DOHH2 (cell line): ENCODE measurements around the gene PPP1R14B.

ENCODE experiments used
- H3F3A ChIP-seq: fragments of 200-600 bp; sonication (generic), shearing (Covaris generic); 2 replicates; pipeline ENCODE4 v1.6.0; 2016; ENCODE audit warnings: antibody characterized with exemption, mild to moderate bottlenecking; ENCODE audit not compliant: control insufficient read depth, insufficient read depth
- H3K27ac ChIP-seq: fragments of 200-600 bp; sonication (generic); 2 replicates; pipeline ENCODE4 v1.5.1; 2014; ENCODE audit warnings: low read depth, mild to moderate bottlenecking, low read length, moderate library complexity
- H3K27me3 ChIP-seq: fragments of 200-600 bp; sonication (generic); 2 replicates; pipeline ENCODE4 v1.6.1; 2014; ENCODE audit warnings: mild to moderate bottlenecking, low read length, mixed read lengths; ENCODE audit not compliant: control insufficient read depth
- H3K36me3 ChIP-seq: fragments of 200-600 bp; sonication (generic); 2 replicates; pipeline ENCODE4 v1.6.1; 2014; ENCODE audit warnings: mild to moderate bottlenecking, low read length, moderate library complexity, mixed read lengths; ENCODE audit not compliant: control insufficient read depth
- H3K4me1 ChIP-seq: fragments of 200-600 bp; sonication (generic); 2 replicates; pipeline ENCODE4 v1.6.1; 2014; ENCODE audit warnings: mild to moderate bottlenecking, low read length, mixed read lengths; ENCODE audit not compliant: control insufficient read depth
- H3K4me2 ChIP-seq: fragments of 200-600 bp; sonication (generic); 2 replicates; pipeline ENCODE4 v1.6.0; 2014; ENCODE audit warnings: mild to moderate bottlenecking, low read length, moderate library complexity
- H3K4me3 ChIP-seq: fragments of 200-600 bp; sonication (generic); 2 replicates; pipeline ENCODE4 v1.5.1; 2014; ENCODE audit warnings: mild to moderate bottlenecking, low read length, mixed read lengths
- H3K79me2 ChIP-seq: fragments of 200-600 bp; sonication (generic); 2 replicates; pipeline ENCODE4 v1.6.1; 2014; ENCODE audit warnings: mild to moderate bottlenecking, low read length, mixed read lengths; ENCODE audit not compliant: control insufficient read depth
- H3K9me2 ChIP-seq: fragments of 200-600 bp; sonication (generic); replicated peaks from 2 replicates; pipeline ENCODE4 v1.6.1; 2014; ENCODE audit warnings: mild to moderate bottlenecking, low read length, mixed read lengths; ENCODE audit not compliant: control insufficient read depth
- H3K9me3 ChIP-seq: fragments of 200-600 bp; sonication (generic); 2 replicates; pipeline ENCODE4 v1.6.1; 2014; ENCODE audit warnings: antibody characterized with exemption, low read length, mixed read lengths; ENCODE audit not compliant: control insufficient read depth, insufficient read depth
- H4K20me1 ChIP-seq: fragments of 200-600 bp; sonication (generic); 2 replicates; pipeline ENCODE4 v1.6.0; 2014; ENCODE audit warnings: low read depth, mild to moderate bottlenecking, antibody characterized with exemption, low read length, moderate library complexity; ENCODE audit not compliant: control insufficient read depth, insufficient read depth
- CTCF ChIP-seq: fragments of 200-600 bp; sonication (generic); IDR thresholded peaks from one replicate; pipeline ENCODE4 v1.5.1; 2014; ENCODE audit warnings: antibody characterized with exemption, mild to moderate bottlenecking, low read depth, low read length; ENCODE audit not compliant: poor library complexity, severe bottlenecking
- EZH2phosphoT487 ChIP-seq: fragments of 200-600 bp; sonication (generic); IDR thresholded peaks from 2 replicates; pipeline ENCODE4 v1.6.1; 2017; ENCODE audit warnings: borderline replicate concordance, mild to moderate bottlenecking, antibody characterized with exemption, low read length, moderate library complexity, mixed read lengths

Gene PPP1R14B

GRCh38 chr11:64245401-64245796 lies 1.3 kb downstream of the PPP1R14B start:
- H3K79me2 ChIP-seq = peaks cover 48% of the 10 kb centered on the region
- peak overlapping the region; percentile 85 for H3K27ac ChIP-seq

GRCh38 chr11:64244966-64245365 lies 1.8 kb downstream of the PPP1R14B start:
- Histone ChIP-seq H3K9me3 (no peaks in the 10 kb centered on the region), H3K4me1 (peaks cover 57% of the 10 kb centered on the region), H3K9me2 (no peaks in the 10 kb centered on the region), H4K20me1 (no peaks in the 10 kb centered on the region), H3K27me3 (no peaks in the 10 kb centered on the region), H3K79me2 (peaks cover 48% of the 10 kb centered on the region), H3K4me2 (peak overlapping the region; percentile 89), H3K36me3 (peaks cover 50% of the 10 kb centered on the region), H3K4me3 (peak overlapping the region; percentile 97), H3K27ac (peak overlapping the region; percentile 85), H3F3A (peaks cover 34% of the 10 kb centered on the region)
- no peak for TF ChIP-seq CTCF

More at GRCh38 chr11:64245401-64245796, 1.3 kb downstream of the PPP1R14B start:
- Histone ChIP-seq H3K4me3 (peak overlapping the region; percentile 97), H4K20me1 (no peaks in the 10 kb centered on the region), H3K27me3 (no peaks in the 10 kb centered on the region), H3K4me1 (peaks cover 54% of the 10 kb centered on the region), H3K4me2 (peak overlapping the region; percentile 89), H3F3A (peaks cover 29% of the 10 kb centered on the region), H3K36me3 (peaks cover 47% of the 10 kb centered on the region), H3K9me3 (no peaks in the 10 kb centered on the region), H3K9me2 (no peaks in the 10 kb centered on the region)
- no peak for TF ChIP-seq CTCF
- no peak for TF ChIP-seq EZH2phosphoT487

- no peak for TF ChIP-seq CTCF
- no peak for TF ChIP-seq EZH2phosphoT487
- peaks cover 60% of the 10 kb centered on the region for H3K4me1 ChIP-seq
- H3K27me3 ChIP-seq = no peaks in the 10 kb centered on the region
- H4K20me1 ChIP-seq = no peaks in the 10 kb centered on the region
- H3K4me3 ChIP-seq = no peak overlapping the region
- H3F3A ChIP-seq = peaks cover 41% of the 10 kb centered on the region
- H3K9me2 ChIP-seq = no peaks in the 10 kb centered on the region
- H3K4me2 ChIP-seq = no peak overlapping the region
- peaks cover 54% of the 10 kb centered on the region for H3K36me3 ChIP-seq
- peaks cover 48% of the 10 kb centered on the region for H3K79me2 ChIP-seq
- H3K9me3 ChIP-seq = no peaks in the 10 kb centered on the region
- H3K27ac ChIP-seq = peak overlapping the region; percentile 10; the same call in 1 of the 2 replicates
Observed at GRCh38 chr11:64244107-64244506, 2.6 kb downstream of the PPP1R14B start.
